ENCODE results near the gene R3HCC1L.

- TF ChIP-seq CTCF (IDR thresholded peaks at IDR 0.05) (no peak), POLR2A (IDR thresholded peaks at IDR 0.05) (no peak)
Observed at GRCh38 chr10:98236862-98237261, 102.4 kb downstream of the R3HCC1L start.

All from lower leg skin (tissue), 3 donors.